T-helper 9 cell (primary cell): Measurements from ENCODE around the gene NRN1L.

Experiments used
- DNase-seq: peaks from one replicate; pipeline ENCODE4 v3.0.0-alpha.2; 2020

The NRN1L gene

DNA sequence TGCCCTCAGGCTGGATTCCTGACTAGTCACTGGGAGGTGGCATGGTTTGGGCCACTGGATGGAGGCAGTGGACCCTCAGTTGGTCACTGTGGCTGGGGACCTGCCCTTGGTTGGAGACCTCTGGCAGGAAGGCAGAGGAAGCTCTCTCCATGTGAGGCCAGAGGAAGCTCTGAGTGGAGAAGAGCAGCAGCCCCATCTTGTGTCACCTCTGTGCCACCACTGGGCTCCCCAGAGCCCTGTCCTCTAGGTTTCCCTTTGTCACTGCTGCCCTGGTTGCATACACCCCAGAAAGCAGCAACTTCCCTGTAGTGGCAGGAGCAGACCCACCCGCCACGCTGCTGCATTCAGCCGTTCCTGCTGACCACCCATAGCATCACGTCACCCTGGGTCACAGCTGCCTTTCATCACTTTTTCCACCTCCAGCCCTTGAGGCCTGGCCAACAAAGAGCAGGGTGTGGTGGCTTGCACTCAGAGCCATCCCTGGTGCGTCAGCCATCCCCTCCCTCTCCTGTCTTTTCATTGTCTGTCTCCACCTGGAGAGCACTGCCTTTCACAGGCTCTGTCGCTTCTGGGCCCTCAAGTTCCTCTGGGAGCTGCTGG is 35.0 kb downstream of the NRN1L start:
- DNase-seq, result no peak

DNA sequence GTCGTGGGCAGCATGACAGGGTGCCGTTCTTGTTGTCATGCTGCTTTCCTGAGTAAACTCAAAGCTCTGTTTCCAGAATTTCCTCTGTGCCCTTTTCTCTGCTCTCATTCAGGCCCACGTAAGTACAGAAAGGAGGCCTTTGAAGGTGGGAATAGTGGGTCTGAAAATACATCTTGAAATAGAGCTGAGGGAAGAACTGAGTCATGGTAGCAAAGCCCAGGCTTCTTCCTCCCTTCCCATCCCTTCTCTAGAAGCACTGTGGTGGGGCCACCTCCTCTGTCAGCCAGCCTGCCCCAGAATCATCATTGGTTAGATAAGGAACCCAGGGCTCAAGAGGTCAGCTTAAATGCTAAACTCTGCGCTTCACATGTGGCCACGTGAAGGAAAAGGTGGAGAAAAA is 37.5 kb downstream of the NRN1L start:
- DNase-seq, result no peak

DNA sequence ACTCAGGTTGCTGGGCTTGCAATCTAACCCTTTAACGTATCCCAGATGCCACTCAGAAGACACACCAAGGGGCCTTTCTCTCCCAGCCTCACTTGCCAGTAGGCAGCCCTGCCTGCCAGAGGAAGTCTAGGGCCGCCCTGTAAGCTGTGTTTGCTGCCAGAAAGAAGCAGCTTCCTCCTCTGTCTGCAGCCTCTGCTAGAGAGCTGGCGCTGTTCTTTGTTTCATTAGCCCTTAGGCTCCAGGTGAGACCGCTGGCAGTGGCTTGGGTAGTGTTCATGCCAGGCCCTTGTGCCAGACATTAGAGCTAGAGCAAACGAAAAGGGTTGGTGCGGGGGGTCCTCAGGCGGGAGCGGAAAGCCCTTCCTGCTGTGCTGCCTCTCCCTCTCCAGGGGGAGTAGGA is 38.1 kb downstream of the NRN1L start:
- no peak for DNase-seq

DNA sequence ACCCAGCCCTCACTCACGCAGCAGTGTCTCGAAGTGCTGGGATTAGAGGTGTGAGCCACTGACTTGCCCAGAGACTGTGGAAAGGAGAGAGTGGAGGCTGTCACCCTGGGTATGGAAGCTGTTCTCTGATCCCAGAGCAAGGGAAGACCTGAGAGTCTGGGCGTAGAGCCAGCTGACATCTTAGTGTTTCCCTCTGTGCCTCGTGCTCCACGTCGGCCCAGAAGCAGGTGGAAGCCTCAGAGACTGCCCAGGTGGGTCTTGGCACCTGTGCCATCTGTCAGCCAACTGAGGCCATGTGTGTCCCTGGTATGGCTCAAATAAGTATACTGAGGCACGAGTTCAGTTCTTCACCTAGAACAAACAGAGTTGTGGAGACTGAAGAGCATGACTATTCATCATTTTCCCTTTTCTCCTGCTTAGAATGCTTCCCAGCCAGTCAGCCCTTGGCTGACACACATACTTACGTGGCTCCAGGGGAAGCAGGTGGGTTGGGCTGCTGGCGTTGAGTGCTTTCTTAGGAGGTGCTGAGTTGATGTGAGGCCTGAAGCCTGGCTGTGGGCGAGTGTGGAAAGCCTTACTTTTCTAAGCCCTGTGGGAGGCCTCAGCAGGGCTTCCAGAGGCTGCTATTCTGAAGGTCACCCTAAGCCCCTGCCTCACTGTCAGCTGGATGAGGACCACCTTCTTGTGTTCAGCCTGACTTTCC is 38.9 kb downstream of the NRN1L start:
- DNase-seq, result no peak

DNA sequence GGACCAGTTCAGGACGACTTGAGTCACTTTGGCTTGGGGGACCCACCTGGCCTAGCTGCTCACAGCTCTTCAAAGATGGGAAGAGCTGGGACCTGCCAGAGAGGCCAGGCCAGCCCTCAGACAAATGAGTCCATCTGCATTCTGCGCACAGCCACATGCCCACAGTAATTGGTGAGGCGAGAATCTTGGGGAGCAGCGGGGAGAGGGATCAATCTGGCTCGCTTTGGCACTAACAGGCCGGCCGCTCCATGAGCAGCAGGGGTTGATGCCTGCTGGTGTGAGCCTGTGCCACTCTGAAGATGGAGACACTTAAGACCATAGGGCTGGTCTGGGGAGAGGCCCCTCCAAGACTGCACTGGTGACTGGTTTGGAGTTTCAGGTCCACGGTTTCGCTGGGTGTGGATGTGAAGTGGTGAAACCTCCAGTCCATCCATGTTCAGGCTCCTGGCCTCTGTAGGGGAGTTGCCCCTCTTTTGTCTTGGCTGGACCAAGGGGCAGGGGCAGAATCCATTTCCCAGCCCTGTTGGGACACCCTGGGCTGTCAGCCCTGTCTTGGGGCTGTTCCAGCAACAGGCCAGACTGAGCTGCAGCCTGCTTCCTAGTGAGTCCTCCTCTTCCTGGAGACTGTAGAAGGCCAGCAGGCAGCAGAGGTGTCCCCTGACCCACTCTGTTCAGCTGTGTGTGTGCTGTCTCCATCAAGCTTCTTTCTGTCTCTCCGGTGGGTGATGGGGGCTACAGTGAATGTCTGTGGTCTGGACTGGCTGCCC is 39.6 kb downstream of the NRN1L start:
- DNase-seq, result no peak

DNA sequence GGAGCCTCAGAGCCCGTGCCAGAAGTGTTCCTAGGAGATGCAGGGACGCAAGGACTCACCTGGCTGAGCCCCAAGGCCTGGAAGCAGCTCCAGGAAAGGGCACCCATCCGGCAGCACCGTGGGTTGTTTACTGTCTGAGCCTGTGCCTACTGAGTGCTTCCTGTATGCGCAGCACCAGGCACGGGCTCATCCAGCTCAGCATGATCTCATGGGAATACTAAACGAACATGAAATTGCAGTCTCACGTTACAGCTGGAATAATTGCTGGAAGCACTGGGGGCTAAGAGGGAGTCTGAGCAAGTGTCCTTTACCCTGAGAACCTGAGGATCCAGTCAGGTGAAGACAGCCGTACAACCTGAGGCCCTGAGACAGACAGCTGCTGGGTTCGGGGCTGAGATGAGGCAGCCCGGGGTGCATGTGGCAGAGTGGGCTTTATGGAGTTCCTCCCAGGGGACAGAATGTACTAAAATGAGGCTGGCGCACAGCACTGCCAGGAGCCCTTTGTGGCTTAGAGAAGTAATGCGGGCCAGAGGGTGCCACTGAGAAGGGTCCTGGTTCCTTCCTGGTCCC is 41.6 kb downstream of the NRN1L start:
- no peak for DNase-seq

DNA sequence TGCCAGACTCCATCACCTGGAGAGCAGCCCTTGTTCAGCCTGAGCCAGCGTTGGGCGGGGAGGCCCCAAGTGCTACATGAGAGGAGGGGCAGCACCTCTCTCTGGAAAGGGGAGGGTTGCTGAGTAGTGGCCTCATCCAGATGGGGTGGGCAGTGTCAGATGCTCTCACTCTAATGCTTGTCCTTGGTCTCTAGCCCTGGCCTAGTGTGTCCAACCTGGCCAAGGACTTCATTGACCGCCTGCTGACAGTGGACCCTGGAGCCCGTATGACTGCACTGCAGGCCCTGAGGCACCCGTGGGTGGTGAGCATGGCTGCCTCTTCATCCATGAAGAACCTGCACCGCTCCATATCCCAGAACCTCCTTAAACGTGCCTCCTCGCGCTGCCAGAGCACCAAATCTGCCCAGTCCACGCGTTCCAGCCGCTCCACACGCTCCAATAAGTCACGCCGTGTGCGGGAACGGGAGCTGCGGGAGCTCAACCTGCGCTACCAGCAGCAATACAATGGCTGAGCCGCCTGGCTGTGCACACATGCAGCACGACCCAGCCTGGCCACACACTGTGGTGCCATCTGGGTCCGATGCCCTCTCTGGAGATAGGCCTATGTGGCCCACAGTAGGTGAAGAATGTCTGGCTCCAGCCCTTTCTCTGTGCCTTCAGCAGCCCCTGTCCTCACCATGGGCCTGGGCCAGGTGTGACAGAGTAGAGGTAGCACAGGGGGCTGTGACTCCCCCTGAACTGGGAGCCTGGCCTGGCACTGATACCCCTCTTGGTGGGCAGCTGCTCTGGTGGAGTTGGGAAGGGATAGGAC is 42.7 kb downstream of the NRN1L start:
- no peak for DNase-seq

DNA sequence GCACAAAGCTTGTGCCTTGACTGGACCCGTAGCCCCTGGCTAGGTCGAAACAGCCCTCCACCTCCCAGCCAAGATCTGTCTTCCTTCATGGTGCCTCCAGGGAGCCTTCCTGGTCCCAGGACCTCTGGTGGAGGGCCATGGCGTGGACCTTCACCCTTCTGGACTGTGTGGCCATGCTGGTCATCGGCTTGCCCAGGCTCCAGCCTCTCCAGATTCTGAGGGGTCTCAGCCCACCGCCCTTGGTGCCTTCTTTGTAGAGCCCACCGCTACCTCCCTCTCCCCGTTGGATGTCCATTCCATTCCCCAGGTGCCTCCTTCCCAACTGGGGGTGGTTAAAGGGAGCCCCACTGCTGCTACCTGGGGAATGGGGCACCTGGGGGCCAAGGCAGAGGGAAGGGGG is 43.5 kb downstream of the NRN1L start:
- DNase-seq, result no peak

DNA sequence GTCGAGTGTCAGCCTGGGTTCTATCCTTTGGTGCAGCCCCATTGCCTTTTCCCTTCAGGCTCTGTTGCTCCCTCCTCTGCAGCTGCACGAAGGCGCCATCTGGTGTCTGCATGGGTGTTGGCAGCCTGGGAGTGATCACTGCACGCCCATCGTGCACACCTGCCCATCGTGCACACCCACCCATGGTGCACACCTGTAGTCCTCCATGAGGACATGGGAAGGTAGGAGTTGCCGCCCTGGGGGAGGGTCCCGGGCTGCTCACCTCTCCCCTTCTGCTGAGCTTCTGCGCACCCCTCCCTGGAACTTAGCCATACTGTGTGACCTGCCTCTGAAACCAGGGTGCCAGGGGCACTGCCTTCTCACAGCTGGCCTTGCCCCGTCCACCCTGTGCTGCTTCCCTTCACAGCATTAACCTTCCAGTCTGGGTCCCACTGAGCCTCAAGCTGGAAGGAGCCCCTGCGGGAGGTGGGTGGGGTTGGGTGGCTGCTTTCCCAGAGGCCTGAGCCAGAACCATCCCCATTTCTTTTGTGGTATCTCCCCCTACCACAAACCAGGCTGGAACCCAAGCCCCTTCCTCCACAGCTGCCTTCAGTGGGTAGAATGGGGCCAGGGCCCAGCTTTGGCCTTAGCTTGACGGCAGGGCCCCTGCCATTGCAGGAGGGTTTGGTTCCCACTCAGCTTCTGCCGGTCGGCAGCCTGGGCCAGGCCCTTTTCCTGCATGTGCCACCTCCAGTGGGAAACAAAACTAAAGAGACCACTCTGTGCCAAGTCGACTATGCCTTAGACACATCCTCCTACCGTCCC is 44.1 kb downstream of the NRN1L start:
- DNase-seq, result peak; percentile 65

DNA sequence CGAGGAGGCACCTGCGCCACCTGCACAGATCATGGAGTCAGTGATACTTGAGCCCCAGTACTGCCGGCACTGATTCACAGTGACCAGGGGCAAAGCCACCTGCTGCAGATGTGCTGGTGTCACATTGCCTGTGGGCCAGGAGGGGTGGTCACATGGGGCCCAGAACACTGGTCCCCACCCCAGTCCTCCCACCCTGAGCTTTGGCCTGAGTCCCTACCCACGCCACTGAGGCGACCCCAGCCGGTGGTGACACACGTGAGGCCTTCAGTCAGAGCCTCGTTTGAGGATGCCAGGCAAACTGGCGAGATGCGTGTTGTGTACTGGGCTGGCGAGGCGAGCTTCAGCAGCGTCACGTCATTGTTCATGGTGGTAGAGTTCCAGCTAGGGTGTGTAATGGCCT is 45.5 kb downstream of the NRN1L start:
- no peak for DNase-seq

DNA sequence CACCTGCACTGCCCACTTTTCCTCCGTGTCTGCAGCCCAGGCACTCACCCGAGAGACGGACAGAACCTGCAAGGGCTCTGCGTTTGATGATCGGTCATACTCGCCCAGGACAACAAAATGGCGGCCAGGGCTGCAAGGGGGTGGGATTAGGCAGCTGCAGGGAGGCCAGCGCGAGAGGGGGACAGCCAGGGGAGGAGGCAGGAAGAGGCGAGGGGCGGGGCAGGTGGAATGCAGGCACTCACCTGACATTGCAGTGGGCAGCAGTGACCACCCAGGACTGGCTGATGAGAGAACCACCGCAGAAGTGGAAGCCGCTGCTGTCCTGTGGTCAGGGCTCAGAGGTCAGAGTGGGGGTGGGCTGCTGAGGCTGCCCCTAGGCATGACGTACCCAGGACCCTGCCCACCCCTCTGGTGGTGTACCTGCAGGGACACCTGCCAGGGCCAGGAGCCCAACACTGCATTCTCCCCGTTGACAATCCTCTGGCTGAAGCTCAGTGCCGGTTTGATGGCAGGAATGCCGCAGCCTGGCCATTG is 46.1 kb downstream of the NRN1L start:
- no peak for DNase-seq

DNA sequence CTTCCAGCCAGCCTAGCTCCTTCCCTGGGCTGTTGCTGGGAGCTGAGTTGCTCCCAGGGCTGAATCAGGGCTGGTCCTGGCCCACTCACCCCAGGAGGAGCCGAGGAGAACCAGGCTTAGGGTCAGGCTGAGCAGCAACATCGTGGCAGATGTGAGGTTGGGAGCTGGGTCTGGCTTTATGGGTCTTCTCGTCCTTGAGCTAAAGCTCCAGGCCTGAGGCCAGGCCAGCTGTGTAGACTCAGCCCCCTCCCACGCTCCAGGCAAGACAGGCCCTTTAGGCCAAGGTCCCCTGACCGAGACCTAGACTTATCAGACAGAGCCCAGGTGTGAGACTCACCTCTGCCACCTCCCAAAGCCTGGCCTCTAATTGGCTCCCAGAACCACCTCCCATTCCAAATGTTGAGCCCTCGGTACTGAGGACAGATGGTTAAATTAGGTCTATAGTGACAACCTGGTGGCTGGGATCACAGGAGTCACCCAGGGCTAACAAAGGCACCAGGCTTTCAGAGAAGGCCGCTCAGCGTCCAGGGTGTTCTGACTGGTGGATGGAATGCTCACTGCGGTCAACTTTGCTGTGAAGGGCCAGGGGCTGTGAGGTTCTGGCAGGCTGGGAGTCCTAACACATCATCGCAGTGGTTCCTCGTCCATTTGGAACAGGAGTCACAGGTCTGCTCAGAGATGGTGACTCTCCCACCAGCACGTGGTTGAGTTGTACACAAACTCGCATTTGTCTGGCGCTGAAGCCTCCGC is 47.2 kb downstream of the NRN1L start, which contains the start of gene CTRL:
CTRL (minus strand) TSS at position 151 of the 750 bp plus-strand sequence; CDS start at position 141, 10 bp downstream.
- no peak for DNase-seq

DNA sequence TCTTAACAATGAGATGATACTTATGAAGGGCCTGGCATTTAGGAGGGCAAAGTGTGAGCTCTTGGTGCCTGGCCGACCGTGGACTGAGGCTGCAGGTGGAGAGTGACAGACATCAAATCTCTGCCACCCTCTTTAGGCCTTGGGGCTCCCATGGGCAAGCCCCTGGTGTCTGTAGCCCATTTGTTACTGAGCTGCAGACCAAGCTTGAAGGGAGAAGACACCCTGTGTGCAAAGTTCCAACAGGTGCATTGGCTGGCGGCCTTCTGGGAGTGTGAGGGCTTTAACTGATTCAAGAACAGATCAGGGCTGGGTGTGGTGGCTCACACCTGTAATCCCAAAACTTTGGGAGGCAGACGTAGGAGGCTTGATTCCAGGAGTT is 47.8 kb downstream of the NRN1L start:
- DNase-seq, result no peak

DNA sequence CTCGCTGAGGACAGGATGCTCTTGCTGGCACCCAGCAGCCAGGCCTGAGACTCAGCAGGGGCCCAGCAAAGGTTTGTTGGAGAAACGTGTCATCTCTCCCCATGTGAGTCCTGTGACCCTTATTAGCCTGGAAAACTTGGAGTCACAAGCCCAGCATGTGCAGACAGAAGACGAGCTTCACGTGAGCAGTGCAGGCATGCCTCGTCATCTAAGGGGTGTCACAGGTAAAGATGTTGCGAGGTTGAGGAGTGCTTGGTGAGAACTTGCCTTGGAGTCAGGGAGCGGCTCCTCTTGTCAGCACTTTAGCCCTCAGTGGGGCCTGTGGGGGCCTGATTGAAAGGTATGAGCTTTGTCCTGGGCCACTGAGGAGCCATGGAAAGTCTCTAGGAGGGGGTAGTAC is 49.1 kb downstream of the NRN1L start:
- no peak for DNase-seq

DNA sequence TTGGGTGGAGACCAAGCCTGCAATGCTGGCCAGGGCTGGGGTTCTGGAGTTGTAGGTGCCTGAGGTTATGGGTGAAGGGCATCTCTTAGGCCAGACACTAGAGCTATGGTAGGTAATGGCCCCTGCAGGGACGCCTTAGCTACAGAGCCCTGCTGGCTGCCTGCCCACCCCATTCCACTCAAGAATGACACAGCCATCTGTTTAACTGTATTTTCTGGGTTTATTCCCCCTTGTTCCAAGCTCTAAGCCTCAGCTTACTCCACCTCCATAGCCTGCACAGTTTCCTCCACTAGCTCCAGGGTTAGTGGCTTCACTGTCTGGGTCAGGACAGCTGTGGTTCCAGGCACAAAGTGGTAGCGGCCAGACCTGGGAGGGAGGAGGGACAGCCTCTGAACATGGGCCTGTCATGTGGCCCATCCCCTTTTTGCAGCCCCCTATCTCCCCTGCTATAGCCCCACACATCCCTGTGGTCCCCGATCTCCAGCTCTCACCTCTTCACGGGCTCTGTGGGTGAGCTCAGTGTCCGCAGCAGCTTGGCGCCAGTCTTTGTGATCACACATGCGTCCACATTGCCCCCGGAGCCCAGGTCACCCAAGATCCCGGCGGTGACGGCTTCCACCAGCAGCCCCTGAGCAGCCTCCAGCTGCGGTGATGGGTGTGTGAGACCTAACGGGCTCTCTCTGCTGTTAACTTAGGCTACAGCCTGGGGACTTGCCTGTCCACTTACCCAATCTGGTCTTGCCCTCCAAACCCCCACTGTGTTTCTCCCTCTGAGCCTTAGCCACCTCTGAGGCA is 49.8 kb downstream of the NRN1L start:
- DNase-seq, result no peak

DNA sequence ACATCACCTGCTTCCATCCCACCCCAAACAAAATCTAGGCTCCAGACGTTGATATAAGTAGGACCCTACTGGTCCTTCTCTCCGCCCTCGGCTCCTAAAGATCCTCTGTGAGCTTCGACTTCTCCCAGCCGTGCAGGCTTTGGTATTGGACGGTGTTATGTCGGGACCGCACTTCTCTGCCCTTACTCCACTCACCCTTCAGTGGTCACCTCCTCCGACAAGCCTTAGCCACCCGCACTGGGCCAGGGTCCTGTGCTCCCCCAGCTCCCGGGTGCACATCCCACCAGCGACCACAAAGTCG is 50.4 kb downstream of the NRN1L start:
- DNase-seq, result no peak

DNA sequence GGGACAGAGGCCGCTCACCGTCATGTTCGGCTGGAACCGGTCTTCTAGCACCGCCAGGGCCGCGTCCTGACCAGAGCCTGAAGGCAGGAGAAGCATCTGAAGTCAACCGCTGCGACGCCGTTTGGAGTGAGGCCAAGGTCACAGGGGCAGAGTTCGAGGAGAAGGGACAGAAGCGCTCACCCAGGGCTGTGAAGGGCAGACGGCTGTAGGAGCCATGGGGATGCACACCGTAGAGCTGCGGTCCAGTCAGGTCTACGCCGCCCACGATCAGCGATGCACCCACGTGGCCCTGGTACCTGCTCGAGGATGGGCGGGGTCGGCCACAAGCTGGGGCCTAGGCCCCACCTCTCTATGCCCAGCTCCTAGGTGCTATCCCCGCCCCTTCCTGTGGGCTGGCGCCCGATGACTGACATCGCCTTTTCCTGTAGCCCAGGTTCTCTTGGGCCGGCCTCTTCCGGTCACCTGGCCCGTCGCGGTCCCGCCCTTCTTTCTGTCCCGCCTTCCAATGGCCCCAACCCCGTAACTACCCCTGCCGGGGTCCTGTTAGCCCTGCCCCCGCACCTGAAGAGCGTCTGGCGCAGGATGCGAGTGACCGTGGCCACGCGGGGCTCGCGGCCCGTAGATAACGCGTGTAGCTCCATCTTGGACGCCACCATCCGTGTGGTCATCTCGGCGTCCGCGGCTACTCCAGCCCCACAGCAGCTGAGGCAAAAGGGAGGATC is 50.9 kb downstream of the NRN1L start:
- DNase-seq, result peak; percentile 90
